Kidney (tissue), 14 donors: ENCODE data around the gene ATP10D. TPM values are rescaled to one million over a fixed set of nuclear protein-coding genes. Genes with fewer than 3 reads are reported as not detected.

ENCODE experiments used
- DNase-seq, 5 donors: peaks; one replicate each; pipeline ENCODE4 v3.0.0-alpha.2; 2013 to 2020
- FAIRE-seq: peaks from 2 replicates; lab custom pipeline; 2012; peaks lifted over from hg19 to GRCh38; lab: Jason Lieb, UNC
- H3K27ac ChIP-seq, 2 donors: one replicate each; pipeline ENCODE4 v1.7.0; 2013; ENCODE audit warnings: low read depth in 2 of 2, low read length in 2 of 2, inconsistent platforms in 1 of 2
- H3K27me3 ChIP-seq: one replicate; pipeline ENCODE4 v1.7.1; 2013; ENCODE audit warnings: low read length, inconsistent platforms; ENCODE audit not compliant: control insufficient read depth, insufficient read depth
- H3K36me3 ChIP-seq, 3 donors: one replicate each; pipeline versions ENCODE4 v1.7.0 to v1.7.1; 2013; ENCODE audit warnings: low read length in 3 of 3, control low read depth in 1 of 3, inconsistent platforms in 1 of 3; ENCODE audit not compliant: insufficient read depth in 3 of 3, control insufficient read depth in 2 of 3
- H3K4me1 ChIP-seq, 3 donors: one replicate each; pipeline versions ENCODE4 v1.7.0 to v1.7.1; 2013; ENCODE audit warnings: low read length in 3 of 3, inconsistent platforms in 1 of 3, low read depth in 1 of 3; ENCODE audit not compliant: control insufficient read depth in 2 of 3, insufficient read depth in 2 of 3
- H3K4me3 ChIP-seq, 3 donors: one replicate each; pipeline versions ENCODE4 v1.7.0 to v1.8.1; 2013; ENCODE audit warnings: low read length in 3 of 3, control low read depth in 1 of 3, inconsistent platforms in 1 of 3
- H3K9ac ChIP-seq, 3 donors: one replicate each; pipeline versions ENCODE4 v1.7.0 to v1.7.1; 2013; ENCODE audit warnings: low read length in 3 of 3, control low read depth in 1 of 3, inconsistent platforms in 1 of 3
- H3K9me3 ChIP-seq, 3 donors: one replicate each; pipeline versions ENCODE4 v1.7.0 to v1.7.1; 2013; ENCODE audit warnings: low read length in 3 of 3, control low read depth in 1 of 3, inconsistent platforms in 1 of 3; ENCODE audit not compliant: control insufficient read depth in 2 of 3, insufficient read depth in 1 of 3
- CTCF ChIP-seq: IDR thresholded peaks from 3 replicates; pipeline ENCODE4 v1.5.1; 2012; ENCODE audit warnings: mild to moderate bottlenecking, moderate library complexity, borderline replicate concordance; ENCODE audit not compliant: insufficient read depth; ENCODE audit errors: extremely low read depth
- intact Hi-C: fragments of 100-400 bp; cut with DNase I; formaldehyde crosslinking; loops from one replicate; pipeline ENCODE4 v1.11.1; 2022
- polyA plus RNA-seq: library from polyadenylated mRNA; stranded (reverse); fragments of 350-450 nt; fragmentation: Illumina TruSeq; extraction: RNeasy Lipid Tissue Mini Kit (QIAGEN cat#74804); gene quantifications from one replicate; pipeline ENCODE4 v1.2.3, GENCODE V29; 2014; ENCODE audit warnings: low read depth, low replicate concordance; ENCODE audit not compliant: insufficient read depth
- total RNA-seq: library from RNA; stranded (reverse); fragmentation: NEBNext Ultra II Directional; extraction: Animal tissue kit (Norgen Biotek cat#: 25700); gene quantifications from one replicate; pipeline ENCODE4 v1.2.1, GENCODE V29; 2021
- donor health status: control.
- donor health status: control.
- donor health status: control.
- donor health status: control.
- donor health status: control.
- donor health status: DM: yes; HTN: yes; CAD: no.
- donor health status: Normal renal cell carcinoma (clear cell type).

ATP10D gene
- total and polyA plus RNA-seq, 2 donors from 2014 or later, result 10.4 to 43.6 TPM

- no peak overlapping the region for H3K27ac ChIP-seq
- H3K27me3 ChIP-seq, result no peaks in the 10 kb centered on the region
- no peaks in the 10 kb centered on the region for H3K36me3 ChIP-seq
- peaks cover 0 to 10% (median 0%) of the 10 kb centered on the region in 3 donors for H3K4me1 ChIP-seq
- TF ChIP-seq CTCF, result no peak
- FAIRE-seq, result no peak
- no peak overlapping the region for H3K4me3 ChIP-seq
- H3K9me3 ChIP-seq, result no peaks in the 10 kb centered on the region
- H3K9ac ChIP-seq, result no peak overlapping the region
- no peak for DNase-seq
- intact Hi-C loops, result no loop called here
These were observed 20.1 kb upstream of the ATP10D start for GRCh38 chr4:47465004-47465403.

DNA sequence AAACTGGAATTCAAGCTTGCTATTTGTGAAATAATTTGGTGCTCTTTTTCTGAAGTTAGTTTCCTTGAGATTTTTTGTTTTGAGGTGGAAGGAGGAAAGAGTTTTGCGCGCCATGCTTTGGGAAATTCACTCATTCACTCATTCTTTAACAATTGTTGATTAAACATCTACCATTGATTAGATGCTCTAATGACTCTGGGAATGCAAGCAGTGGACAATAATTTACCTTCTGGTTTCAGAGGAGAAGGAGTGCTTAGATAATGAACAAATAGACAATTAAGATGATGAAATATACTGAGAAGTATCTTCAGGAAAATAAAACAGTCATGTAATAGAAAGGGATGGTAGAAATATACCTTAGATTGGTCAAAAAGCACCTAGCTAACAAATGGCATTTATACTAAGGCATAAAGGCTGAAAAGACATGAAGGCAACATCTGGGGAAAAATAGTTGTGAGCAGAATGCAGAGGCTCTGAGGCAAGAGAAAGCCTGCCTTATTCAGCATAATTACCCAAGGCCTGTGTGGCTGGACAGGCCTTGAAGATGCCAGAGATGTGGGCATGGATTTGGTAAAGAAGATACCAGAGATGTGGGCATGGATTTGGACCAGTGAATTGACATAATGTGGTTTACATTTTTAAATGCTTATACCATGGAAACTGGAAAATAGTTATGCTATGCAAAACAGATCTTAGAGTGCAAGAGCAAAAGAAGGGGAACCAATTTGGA, 18.9 kb upstream of the ATP10D start:
- H3K4me1 ChIP-seq, result peaks cover 0 to 10% (median 0%) of the 10 kb centered on the region in 3 donors
- intact Hi-C loops, result no loop called here

GRCh38 chr4:47468706-47469365, 16.2 kb upstream of the ATP10D start:
- FAIRE-seq (no peak), DNase-seq (peak in 1 of 5 donors; percentile 35)
- intact Hi-C loops, result no loop called here

More for the DNA sequence above, 18.9 kb upstream of the ATP10D start:
- peak; percentile 15 for FAIRE-seq
- Histone ChIP-seq H3K9ac (no peak overlapping the region), H3K27ac (no peak overlapping the region), H3K36me3 (no peaks in the 10 kb centered on the region), H3K4me3 (no peak overlapping the region), H3K27me3 (no peaks in the 10 kb centered on the region), H3K9me3 (no peaks in the 10 kb centered on the region)
- no peak for TF ChIP-seq CTCF
- no peak for DNase-seq

More at GRCh38 chr4:47468706-47469365, 16.2 kb upstream of the ATP10D start:
- Histone ChIP-seq H3K27ac (no peak overlapping the region), H3K4me3 (no peak overlapping the region), H3K4me1 (no peaks in the 10 kb centered on the region), H3K27me3 (no peaks in the 10 kb centered on the region), H3K9me3 (no peaks in the 10 kb centered on the region), H3K36me3 (no peaks in the 10 kb centered on the region), H3K9ac (no peak overlapping the region)
- no peak for TF ChIP-seq CTCF
